ENCODE measurements around the gene NANOG.
"Not testable (repeated sequence)": the region's sequence is repeated elsewhere in the genome, so short reads cannot be mapped to it uniquely, and the experiment has no call there.

The NANOG gene

DNA sequence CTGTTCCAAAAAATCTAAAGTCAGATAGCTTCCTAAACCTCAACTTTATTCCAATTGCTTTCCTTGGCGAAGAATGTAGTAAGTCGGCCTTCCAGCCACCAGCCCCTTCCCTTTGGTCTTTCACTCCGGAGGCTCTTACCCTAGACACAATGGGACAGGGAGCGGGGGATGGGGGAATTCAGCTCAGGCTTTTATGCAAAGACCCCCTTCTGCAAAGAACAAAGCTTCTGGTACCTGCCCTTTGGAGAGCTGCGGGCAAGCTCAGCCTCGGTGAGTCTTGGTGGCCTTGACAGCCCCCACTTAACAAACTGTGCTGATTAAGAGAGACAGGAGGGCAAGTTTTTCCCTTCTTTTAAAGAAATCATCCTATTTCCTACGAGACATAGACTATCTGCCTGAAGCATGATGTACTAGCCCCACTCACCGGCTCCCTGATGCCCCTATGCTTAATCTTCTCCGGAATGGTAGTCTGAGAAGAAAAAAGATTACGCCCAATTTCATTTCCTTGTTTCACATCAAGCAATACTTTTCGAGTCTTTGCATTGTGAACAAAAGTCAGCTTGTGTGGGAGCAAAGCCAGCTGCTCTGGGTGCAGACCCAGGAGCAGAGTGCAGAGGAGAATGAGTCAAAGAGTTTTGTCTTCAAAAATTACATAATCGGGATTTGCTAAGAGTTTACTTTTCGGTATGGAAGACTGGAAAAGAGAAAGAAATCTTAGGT lies 1.5 kb upstream of the NANOG start:
- no peak overlapping the region for H3K4me3 ChIP-seq (ENCODE audit: low read depth, low read length)
- no peak for DNase-seq (ENCODE audit: low read depth)
- TF ChIP-seq, protein P1, sequence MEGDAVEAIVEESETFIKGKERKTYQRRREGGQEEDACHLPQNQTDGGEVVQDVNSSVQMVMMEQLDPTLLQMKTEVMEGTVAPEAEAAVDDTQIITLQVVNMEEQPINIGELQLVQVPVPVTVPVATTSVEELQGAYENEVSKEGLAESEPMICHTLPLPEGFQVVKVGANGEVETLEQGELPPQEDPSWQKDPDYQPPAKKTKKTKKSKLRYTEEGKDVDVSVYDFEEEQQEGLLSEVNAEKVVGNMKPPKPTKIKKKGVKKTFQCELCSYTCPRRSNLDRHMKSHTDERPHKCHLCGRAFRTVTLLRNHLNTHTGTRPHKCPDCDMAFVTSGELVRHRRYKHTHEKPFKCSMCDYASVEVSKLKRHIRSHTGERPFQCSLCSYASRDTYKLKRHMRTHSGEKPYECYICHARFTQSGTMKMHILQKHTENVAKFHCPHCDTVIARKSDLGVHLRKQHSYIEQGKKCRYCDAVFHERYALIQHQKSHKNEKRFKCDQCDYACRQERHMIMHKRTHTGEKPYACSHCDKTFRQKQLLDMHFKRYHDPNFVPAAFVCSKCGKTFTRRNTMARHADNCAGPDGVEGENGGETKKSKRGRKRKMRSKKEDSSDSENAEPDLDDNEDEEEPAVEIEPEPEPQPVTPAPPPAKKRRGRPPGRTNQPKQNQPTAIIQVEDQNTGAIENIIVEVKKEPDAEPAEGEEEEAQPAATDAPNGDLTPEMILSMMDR (IDR thresholded peaks at IDR 0.05; ENCODE audit: control insufficient read depth, extremely low read depth, insufficient read depth), result no peak

DNA sequence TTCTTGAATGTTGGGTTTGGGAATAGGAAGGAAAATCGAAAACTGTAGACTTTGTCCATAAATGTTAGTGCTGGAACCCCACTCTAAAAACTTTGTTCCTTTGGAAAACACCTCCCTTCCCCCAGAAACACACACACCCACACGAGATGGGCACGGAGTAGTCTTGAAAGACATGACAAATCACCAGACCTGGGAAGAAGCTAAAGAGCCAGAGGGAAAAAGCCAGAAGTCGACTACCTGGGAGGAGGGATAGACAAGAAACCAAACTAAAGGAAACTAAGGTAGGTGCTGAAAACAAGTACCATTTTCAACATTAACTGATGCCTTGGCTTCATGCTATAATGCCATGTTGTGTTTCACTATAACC lies 925 bp upstream of the NANOG start:
- TF ChIP-seq, protein P1 (IDR thresholded peaks at IDR 0.05; ENCODE audit: control insufficient read depth, extremely low read depth, insufficient read depth), result no peak
- no peak overlapping the region for H3K4me3 ChIP-seq (ENCODE audit: low read depth, low read length)
- DNase-seq (ENCODE audit: low read depth), result no peak

DNA sequence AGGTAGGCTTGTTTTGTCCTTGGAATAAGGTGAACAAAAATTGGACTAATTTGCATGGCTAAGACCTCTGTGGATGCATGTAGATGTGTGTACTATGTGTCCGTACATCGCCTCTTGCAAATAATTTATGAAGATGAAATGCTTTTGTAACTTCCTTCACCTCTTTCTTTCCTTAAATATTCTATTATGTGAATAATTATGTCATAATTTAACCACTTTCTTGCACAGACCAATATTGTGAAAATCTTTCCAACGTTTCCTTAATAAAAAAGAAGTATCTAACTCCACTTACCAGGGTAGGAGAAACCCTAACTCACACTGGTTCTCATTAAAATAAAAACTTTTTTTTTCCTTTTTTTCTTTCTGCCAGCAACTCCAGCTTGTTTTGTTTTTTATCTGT lies 4.0 kb downstream of the NANOG start:
- DNase-seq (ENCODE audit: low read depth), result no peak
- TF ChIP-seq, protein P1 (IDR thresholded peaks at IDR 0.05; ENCODE audit: control insufficient read depth, extremely low read depth, insufficient read depth), result no peak
- H3K4me3 ChIP-seq (ENCODE audit: low read depth, low read length), result no peak overlapping the region

DNA sequence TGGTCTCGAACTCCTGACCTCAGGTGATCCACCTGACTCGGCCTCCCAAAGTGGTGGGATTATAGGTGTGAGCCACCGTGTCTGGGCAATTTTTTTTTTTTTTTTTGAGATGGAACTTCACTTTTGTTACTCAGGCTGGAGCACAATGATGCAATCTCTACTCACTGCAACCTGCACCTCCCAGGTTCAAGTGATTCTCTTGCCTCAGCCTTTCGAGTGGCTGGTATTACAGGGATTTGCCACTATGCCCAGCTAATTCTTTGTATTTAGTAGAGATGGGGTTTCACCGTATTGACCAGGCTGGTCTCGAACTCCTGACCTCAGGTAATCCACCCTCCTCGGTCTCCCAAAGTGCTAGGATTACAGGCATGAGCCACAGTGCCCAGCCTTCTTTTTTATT lies 8.1 kb downstream of the NANOG start:
- H3K4me3 ChIP-seq (ENCODE audit: low read depth, low read length); DNase-seq (ENCODE audit: low read depth): not testable (repeated sequence)

DNA sequence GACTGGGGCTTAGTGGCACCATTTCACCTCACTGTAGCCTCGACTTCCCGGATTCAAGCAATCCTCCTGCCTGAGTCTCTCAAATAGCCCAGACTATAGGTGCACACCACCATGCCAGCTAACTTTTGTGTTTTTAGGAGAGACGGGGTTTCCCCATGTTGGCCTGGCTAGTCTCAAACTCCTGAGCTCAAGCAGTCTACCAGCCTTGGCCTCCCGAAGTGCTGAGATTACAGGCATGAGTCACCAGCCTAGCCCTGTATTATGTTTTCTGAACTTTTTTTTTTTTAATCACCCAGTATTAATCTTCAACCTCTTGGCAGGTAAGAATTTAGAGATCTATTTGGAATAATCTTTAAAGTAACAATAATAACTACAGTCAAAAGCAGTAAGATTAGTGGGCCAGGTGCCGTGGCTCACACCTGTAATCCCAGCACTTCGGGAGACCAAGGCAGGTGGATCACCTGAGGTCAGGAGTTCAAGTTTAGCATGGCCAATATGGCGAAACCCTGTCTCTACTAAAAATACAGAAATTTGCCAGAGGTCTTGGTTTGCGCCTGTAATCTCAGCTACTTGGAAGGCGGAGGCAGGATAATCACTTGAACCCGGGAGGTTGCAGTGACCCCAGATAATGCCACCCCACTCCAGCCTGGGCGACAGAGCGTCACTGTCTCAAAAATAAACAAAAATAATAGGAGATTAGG lies 8.6 kb downstream of the NANOG start:
- TF ChIP-seq, protein P1 (IDR thresholded peaks at IDR 0.05; ENCODE audit: control insufficient read depth, extremely low read depth, insufficient read depth), result no peak
- DNase-seq (ENCODE audit: low read depth), result no peak
- no peak overlapping the region for H3K4me3 ChIP-seq (ENCODE audit: low read depth, low read length)

DNA sequence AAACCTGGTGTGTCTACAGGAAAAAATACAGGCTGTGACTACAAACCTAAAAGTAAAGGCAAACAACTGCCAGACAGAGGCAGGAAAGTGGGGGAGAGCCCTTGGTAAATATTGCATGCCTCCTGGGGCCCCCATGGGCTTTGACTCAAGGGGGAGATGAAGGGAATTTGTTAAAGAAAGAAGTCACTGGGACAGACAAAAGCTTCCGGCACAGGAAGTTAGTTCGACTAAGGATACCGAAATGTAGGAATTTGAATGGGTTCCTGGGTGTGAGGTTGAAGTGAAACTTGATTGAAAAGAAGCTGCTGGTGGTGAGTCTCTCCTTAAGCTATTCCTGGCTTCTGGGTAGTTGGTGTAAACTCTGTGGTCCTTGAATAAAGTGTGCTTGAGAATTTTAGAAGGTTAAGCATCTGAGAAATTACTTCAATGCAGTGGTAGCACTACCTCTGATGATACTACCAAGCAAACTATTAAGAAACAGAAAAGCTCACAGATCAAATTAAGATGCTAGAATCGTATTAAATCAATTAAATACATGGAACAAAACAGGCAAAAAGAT lies 9.6 kb downstream of the NANOG start:
- not testable (repeated sequence) for DNase-seq (ENCODE audit: low read depth); H3K4me3 ChIP-seq (ENCODE audit: low read depth, low read length)

DNA sequence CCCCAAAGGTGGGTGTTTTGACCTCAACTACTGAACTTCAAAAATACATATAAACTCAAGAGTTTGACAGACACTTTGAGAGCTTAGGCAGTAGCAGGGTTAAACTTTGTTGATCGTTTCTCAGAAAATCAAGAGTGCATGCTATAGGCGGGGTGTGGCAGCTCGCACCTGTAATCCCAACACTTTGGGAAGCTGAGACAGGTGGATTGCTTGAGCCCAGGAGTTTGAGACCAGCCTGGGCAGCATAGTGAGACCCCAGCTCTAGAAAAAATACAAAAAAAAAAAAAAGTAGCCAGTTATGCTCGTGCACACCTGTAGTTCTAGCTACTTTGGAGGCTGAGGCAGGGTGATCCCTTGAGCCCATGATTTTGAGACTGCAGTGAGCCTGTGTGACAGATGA lies 12.3 kb downstream of the NANOG start:
- H3K4me3 ChIP-seq (ENCODE audit: low read depth, low read length), result no peak overlapping the region
- TF ChIP-seq, protein P1 (IDR thresholded peaks at IDR 0.05; ENCODE audit: control insufficient read depth, extremely low read depth, insufficient read depth), result no peak
- no peak for DNase-seq (ENCODE audit: low read depth)

DNA sequence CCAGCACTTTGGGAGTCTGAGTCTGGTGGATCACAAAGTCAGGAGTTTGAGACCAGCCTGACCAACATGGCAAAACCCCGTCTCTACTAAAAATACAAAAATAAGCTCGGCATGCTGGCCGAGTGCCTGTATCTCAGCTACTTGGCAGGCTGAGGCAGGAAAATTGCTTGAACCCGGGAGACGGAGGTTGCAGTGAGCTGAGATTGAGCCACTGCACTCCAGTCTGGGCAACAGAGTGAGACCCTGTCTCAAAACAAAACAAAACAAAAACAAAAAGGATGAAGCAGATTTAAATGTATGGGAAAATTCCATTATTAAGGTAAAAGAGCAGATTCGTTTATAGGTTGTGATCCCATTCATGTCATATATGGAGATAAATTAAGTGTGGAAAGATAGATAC lies 17.1 kb downstream of the NANOG start:
- not testable (repeated sequence) for H3K4me3 ChIP-seq (ENCODE audit: low read depth, low read length); DNase-seq (ENCODE audit: low read depth)
